ENCODE results near the gene SMIM1.

DNA sequence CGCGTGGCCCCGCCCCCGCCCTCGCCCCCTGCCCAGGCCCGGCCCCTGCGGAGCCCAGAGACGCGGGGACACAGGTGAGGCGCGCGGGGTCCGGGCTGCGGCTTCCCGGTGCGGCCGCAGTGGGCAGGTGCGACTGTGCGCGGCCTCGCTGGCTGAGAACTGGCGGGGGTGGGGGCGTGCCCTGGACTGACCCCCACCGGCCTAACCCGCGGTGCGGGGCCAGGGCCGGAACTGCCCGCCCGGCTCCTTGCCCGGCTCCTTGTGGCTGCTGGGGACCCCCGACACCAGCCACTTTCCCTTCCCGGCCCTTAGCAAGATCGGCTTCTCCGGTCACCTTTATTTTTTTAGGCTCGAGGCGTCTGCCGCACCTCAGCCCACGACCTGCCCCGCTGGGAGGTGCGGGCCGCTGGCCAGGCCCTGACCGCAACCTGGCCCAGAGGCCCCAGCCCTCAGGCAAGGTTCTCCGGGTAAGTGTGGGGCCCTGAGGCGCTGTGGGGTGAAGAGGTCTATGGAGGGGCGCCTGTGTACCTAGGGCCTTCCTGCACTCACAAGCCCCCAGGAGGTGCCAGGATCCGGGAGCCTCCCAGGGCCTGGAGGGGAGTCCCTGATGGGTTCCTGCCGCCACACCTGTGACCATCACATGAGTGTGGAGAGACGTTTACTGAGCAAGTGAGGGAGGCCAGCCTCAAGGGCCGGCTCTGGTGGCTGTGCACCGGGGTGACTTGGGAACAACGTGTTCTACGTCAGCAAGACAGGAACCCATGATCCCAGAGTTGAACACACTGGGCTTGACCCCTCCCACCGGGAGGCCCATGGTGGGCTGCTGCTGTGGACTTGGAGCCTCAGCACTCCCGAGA is at the start of gene SMIM1:
- TF ChIP-seq, protein P1, sequence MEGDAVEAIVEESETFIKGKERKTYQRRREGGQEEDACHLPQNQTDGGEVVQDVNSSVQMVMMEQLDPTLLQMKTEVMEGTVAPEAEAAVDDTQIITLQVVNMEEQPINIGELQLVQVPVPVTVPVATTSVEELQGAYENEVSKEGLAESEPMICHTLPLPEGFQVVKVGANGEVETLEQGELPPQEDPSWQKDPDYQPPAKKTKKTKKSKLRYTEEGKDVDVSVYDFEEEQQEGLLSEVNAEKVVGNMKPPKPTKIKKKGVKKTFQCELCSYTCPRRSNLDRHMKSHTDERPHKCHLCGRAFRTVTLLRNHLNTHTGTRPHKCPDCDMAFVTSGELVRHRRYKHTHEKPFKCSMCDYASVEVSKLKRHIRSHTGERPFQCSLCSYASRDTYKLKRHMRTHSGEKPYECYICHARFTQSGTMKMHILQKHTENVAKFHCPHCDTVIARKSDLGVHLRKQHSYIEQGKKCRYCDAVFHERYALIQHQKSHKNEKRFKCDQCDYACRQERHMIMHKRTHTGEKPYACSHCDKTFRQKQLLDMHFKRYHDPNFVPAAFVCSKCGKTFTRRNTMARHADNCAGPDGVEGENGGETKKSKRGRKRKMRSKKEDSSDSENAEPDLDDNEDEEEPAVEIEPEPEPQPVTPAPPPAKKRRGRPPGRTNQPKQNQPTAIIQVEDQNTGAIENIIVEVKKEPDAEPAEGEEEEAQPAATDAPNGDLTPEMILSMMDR (optimal IDR thresholded peaks at IDR 0.05 in 1 of 3, IDR thresholded peaks at IDR 0.05 in 1 of 3, conservative IDR thresholded peaks at IDR 0.05 in 1 of 3; ENCODE audit: extremely low read depth in 1 of 3, insufficient read depth in 2 of 3, low read length in 3 of 3): no peak
- TF ChIP-seq EZH2 (IDR thresholded peaks at IDR 0.05; ENCODE audit: low read length): no peak
